HepG2 (cell line): ENCODE results near the gene DMPK. TPM values are rescaled to one million over a fixed set of nuclear protein-coding genes. Genes with fewer than 3 reads are reported as not detected.

Experiments used
- CSRNP2 ChIP-seq: sonication (generic); formaldehyde crosslinking; conservative IDR thresholded peaks from 2 replicates; pipeline ENCODE4 v1.8.0; 2022; ENCODE audit warnings: low read depth, missing genetic modification reagents
- ETS1 ChIP-seq: sonication (generic); formaldehyde crosslinking; IDR thresholded peaks from 2 replicates; pipeline ENCODE4 v1.4.0; 2020; ENCODE audit warnings: missing genetic modification reagents
- KLF16 ChIP-seq, 2 experiments: sonication (generic) in 1 of 2; formaldehyde crosslinking in 1 of 2; IDR thresholded peaks; 2 replicates each; pipeline versions ENCODE4 v1.6.1 to v1.8.0; 2016 to 2023; ENCODE audit warnings: missing genetic modification reagents in 2 of 2, missing compliant biosample characterization in 1 of 2
- MTERF4 ChIP-seq: sonication (generic); formaldehyde crosslinking; IDR thresholded peaks from 2 replicates; pipeline ENCODE4 v1.8.0; 2023; ENCODE audit warnings: mild to moderate bottlenecking, missing genetic modification reagents
- MTF1 ChIP-seq: sonication (generic); formaldehyde crosslinking; IDR thresholded peaks from 2 replicates; pipeline ENCODE4 v1.5.0; 2020; ENCODE audit warnings: missing genetic modification reagents
- PCBP2 ChIP-seq: fragments of 200-400 bp; formaldehyde crosslinking; optimal IDR thresholded peaks from 2 replicates; pipeline ENCODE3; 2018; ENCODE audit warnings: low read length, low read depth; ENCODE audit not compliant: poor library complexity, severe bottlenecking
- PLSCR1 ChIP-seq: sonication (generic); formaldehyde crosslinking; IDR thresholded peaks from 2 replicates; pipeline ENCODE4 v1.5.0; 2020; ENCODE audit warnings: missing genetic modification reagents, mild to moderate bottlenecking, borderline replicate concordance
- SP2 ChIP-seq: sonication (generic); formaldehyde crosslinking; IDR thresholded peaks from 2 replicates; pipeline ENCODE4 v1.5.1; 2020; ENCODE audit warnings: mild to moderate bottlenecking, missing genetic modification reagents
- TEAD2 ChIP-seq: sonication (generic); formaldehyde crosslinking; IDR thresholded peaks from 2 replicates; pipeline ENCODE4 v1.9.0; 2021; ENCODE audit warnings: missing genetic modification reagents
- TOPORS ChIP-seq: sonication (generic); formaldehyde crosslinking; IDR thresholded peaks from 2 replicates; pipeline ENCODE4 v1.8.0; 2023; ENCODE audit warnings: mild to moderate bottlenecking, missing genetic modification reagents
- TP53 ChIP-seq: sonication (generic); formaldehyde crosslinking; conservative IDR thresholded peaks from 2 replicates; pipeline ENCODE4 v1.4.0; 2020; ENCODE audit warnings: missing genetic modification reagents
- ZBTB10 ChIP-seq: sonication (generic); formaldehyde crosslinking; IDR thresholded peaks from 2 replicates; pipeline ENCODE4 v1.4.0; 2020; ENCODE audit warnings: missing genetic modification reagents, borderline replicate concordance
- ZNF317 ChIP-seq: sonication (generic); formaldehyde crosslinking; IDR thresholded peaks from 2 replicates; pipeline ENCODE4 v1.5.0; 2020; ENCODE audit warnings: mild to moderate bottlenecking, missing genetic modification reagents
- ZNF609 ChIP-seq: sonication (generic); formaldehyde crosslinking; IDR thresholded peaks from 2 replicates; pipeline ENCODE4 v1.4.0; 2020; ENCODE audit warnings: mild to moderate bottlenecking, missing genetic modification reagents, borderline replicate concordance
- ZNF678 ChIP-seq: sonication (generic); formaldehyde crosslinking; IDR thresholded peaks from 2 replicates; pipeline ENCODE4 v1.4.0; 2020; ENCODE audit warnings: mild to moderate bottlenecking, missing genetic modification reagents
- polyA plus RNA-seq, 8 experiments: library from polyadenylated mRNA; depleted of rRNA in 3 of 8; stranded (reverse) in 7 of 8; unstranded in 1 of 8; fragments of >200 nt; fragmentation: Illumina TruSeq in 4 of 8; extraction: Trizol in 4 of 8; gene quantifications; 2 replicates each; pipeline versions ENCODE4 v1.2.1 to v1.2.3, GENCODE V29; 2011 to 2016; ENCODE audit warnings: low read depth in 4 of 8, missing spikeins in 1 of 8, mixed read lengths in 1 of 8; ENCODE audit not compliant: insufficient read depth in 1 of 8
- total RNA-seq, 5 experiments: library from RNA; depleted of rRNA; stranded (reverse); fragments of >200 nt; fragmentation: Illumina TruSeq; extraction: Trizol; gene quantifications; 2 replicates each; pipeline ENCODE4 v1.2.3, GENCODE V29; 2016; ENCODE audit warnings: low read depth in 1 of 5

The DMPK gene
- total and polyA plus RNA-seq, 2 of the 13 experiments (the other 11 are each of a cell fraction or from before 2014, with no cell fraction given), result 5.3 to 8.8 TPM

- peak; percentile 54; the same call in 1 of the 2 replicates for TF ChIP-seq ZNF609 (CRISPR knock-in tag)
- peak in 1 of 2 experiments; percentile 80; a peak in 3 of 4 replicates for TF ChIP-seq KLF16 (CRISPR knock-in tag; IDR thresholded peaks at IDR 0.05)
- peak; percentile 96 for TF ChIP-seq MTERF4 (CRISPR knock-in tag)
- TF ChIP-seq PCBP2, result no peak
- TF ChIP-seq ETS1, result no peak
- TF ChIP-seq ZBTB10, result no peak
- TF ChIP-seq SP2, result peak; percentile 89
- no peak for TF ChIP-seq TP53 (CRISPR knock-in tag)
- 0 out of 2 replicates have a peak, but pooled peaks have one; percentile 53 for TF ChIP-seq MTF1 (CRISPR knock-in tag)
- no peak for TF ChIP-seq PLSCR1 (CRISPR knock-in tag)
- no peak for TF ChIP-seq CSRNP2 (CRISPR knock-in tag)
- peak; percentile 36; the same call in 1 of the 2 replicates for TF ChIP-seq ZNF317
- TF ChIP-seq TOPORS, result no peak; the same call in 1 of the 2 replicates
- 0 out of 2 replicates have a peak, but pooled peaks have one; percentile 58 for TF ChIP-seq TEAD2 (CRISPR knock-in tag)
- TF ChIP-seq ZNF678, result peak; percentile 69
Observed at GRCh38 chr19:45770192-45771101, 11.8 kb downstream of the DMPK start (continued).
